Measurements from ENCODE around the gene HACD1.

Gene HACD1

GRCh38 chr10:17544465-17544864 lies 72.7 kb downstream of the HACD1 start:
- Histone ChIP-seq H3K36me3 (replicated peaks) (no peaks in the 10 kb centered on the region), H3K4me3 (no peak overlapping the region), H3K27me3 (ENCODE audit: low read depth) (no peaks in the 10 kb centered on the region), H3K9me3 (no peaks in the 10 kb centered on the region), H3K4me1 (no peaks in the 10 kb centered on the region)
- DNase-seq (ENCODE audit: low spot score in 2 of 2): no peak
- in situ Hi-C loops (cut with MboI; ENCODE audit: low sequenced_read_pairs): no loop called here

Data from HAP-1 (cell line).